Right cardiac atrium (tissue), 5 donors: ENCODE results near the gene LRRC45. TPM values are rescaled to one million over a fixed set of nuclear protein-coding genes. Genes with fewer than 3 reads are reported as not detected.
"Not testable (repeated sequence)": the region's sequence is repeated elsewhere in the genome, so short reads cannot be mapped to it uniquely, and the experiment has no call there.

Experiments
- ATAC-seq, 2 donors: fragments of 200-7000 bp; cut with Tn5 transposase; one replicate each; pipeline versions ENCODE4 v1.8.0 to v1.9.1; 2020; ENCODE audit warnings: moderate library complexity in 2 of 2, mild to moderate bottlenecking in 1 of 2
- DNase-seq, 3 donors: peaks; one replicate each; pipeline ENCODE4 v3.0.0-alpha.2; 2020
- H3K27ac ChIP-seq: one replicate; pipeline ENCODE4 v1.5.1; 2013; ENCODE audit warnings: mild to moderate bottlenecking, low read length, control low read depth, moderate library complexity
- H3K27me3 ChIP-seq: one replicate; pipeline ENCODE4 v1.6.1; 2013; ENCODE audit not compliant: control insufficient read depth, insufficient read depth
- H3K4me1 ChIP-seq: one replicate; pipeline ENCODE4 v1.6.1; 2013; ENCODE audit warnings: low read length; ENCODE audit not compliant: control insufficient read depth, insufficient read depth
- H3K4me3 ChIP-seq: one replicate; pipeline ENCODE4 v1.5.1; 2013; ENCODE audit warnings: low read length, control low read depth
- H3K9me3 ChIP-seq: one replicate; pipeline ENCODE4 v1.6.1; 2013; ENCODE audit warnings: low read length; ENCODE audit not compliant: control insufficient read depth
- whole genome bisulfite sequencing: extraction: QIAGEN DNeasy Blood & Tissue Kit; methylation state at CpG from one replicate; pipeline ENCODE4 v1.1.7; 2013; 5-methylcytosine and 5-hydroxymethylcytosine counted together
- intact Hi-C, 4 donors: fragments of 100-400 bp; cut with DNase I; formaldehyde crosslinking; loops; one replicate each; pipeline versions ENCODE4 v1.11.0 to v1.14.0; 2022 to 2023
- polyA plus RNA-seq: library from polyadenylated mRNA; stranded (reverse); fragments of 200-250 nt; gene quantifications from one replicate; pipeline ENCODE4 v1.2.3, GENCODE V29; 2013
- total RNA-seq, 4 donors: library from RNA; stranded (reverse); fragmentation: NEBNext Ultra II Directional; extraction: Animal tissue kit (Norgen Biotek cat#: 25700); gene quantifications; one replicate each; pipeline ENCODE4 v1.2.1, GENCODE V29; 2021
- donor health status: healthy with polysubstance abuse.
- donor health status: DM: no; HTN: yes; CAD: no.
- donor health status: DM: no; HTN: no; CAD: no.
- donor health status: DM: no; HTN: yes; CAD: no; lungs with severe emphysema.
- donor health status: DM: yes; HTN: yes; CAD: no.

Gene LRRC45
- total and polyA plus RNA-seq, 5 donors: 3.2 to 6.7 (median 5.5) TPM

GRCh38 chr17:82031885-82032627, 9.0 kb downstream of the LRRC45 start:
- WGBS: 11% methylated on average over 59 of the region's 59 CpGs
- no peak for ATAC-seq
- Histone ChIP-seq H3K27ac (no peak overlapping the region), H3K9me3 (no peaks in the 10 kb centered on the region), H3K27me3 (no peaks in the 10 kb centered on the region), H3K4me1 (peaks cover 4% of the 10 kb centered on the region), H3K4me3 (peak overlapping the region; percentile 23)
- no peak for DNase-seq
- intact Hi-C loops: loop anchor here in 3 of 4 donors (2.0 kb wide), 2 partner anchors 121 to 123 kb away; no protein-coding TSS in a partner anchor

GRCh38 chr17:82033359-82034085, 10.4 kb downstream of the LRRC45 start:
- no peaks in the 10 kb centered on the region for H3K9me3 ChIP-seq
- peaks cover 4% of the 10 kb centered on the region for H3K4me1 ChIP-seq
- DNase-seq (no peak), ATAC-seq (no peak)
- H3K27ac ChIP-seq: no peak overlapping the region
- intact Hi-C loops: loop anchor here in 1 of 4 donors (2.0 kb wide), 1 partner anchor 119 kb away; no protein-coding TSS in a partner anchor
- H3K4me3 ChIP-seq: no peak overlapping the region
- H3K27me3 ChIP-seq: no peaks in the 10 kb centered on the region
- 94% methylated on average over 38 of the region's 38 CpGs for WGBS

- ATAC-seq (no peak), DNase-seq (no peak)
- Histone ChIP-seq H3K27me3 (no peaks in the 10 kb centered on the region), H3K27ac (no peak overlapping the region), H3K9me3 (no peaks in the 10 kb centered on the region), H3K4me1 (peaks cover 4% of the 10 kb centered on the region), H3K4me3 (no peak overlapping the region)
- WGBS: 83% methylated on average over 23 of the region's 23 CpGs
- intact Hi-C loops: no loop called here
These were observed 11.4 kb downstream of the LRRC45 start for GRCh38 chr17:82034371-82035011.

GRCh38 chr17:82035488-82035887, 12.4 kb downstream of the LRRC45 start:
- DNase-seq (no peak), ATAC-seq (no peak)
- WGBS: 92% methylated on average over 8 of the region's 8 CpGs
- no peaks in the 10 kb centered on the region for H3K9me3 ChIP-seq
- H3K4me3 ChIP-seq: no peak overlapping the region
- intact Hi-C loops: no loop called here
- H3K27me3 ChIP-seq: no peaks in the 10 kb centered on the region
- no peak overlapping the region for H3K27ac ChIP-seq
- H3K4me1 ChIP-seq: peaks cover 4% of the 10 kb centered on the region

- WGBS: 93% methylated on average over 20 of the region's 20 CpGs
- ATAC-seq: no peak
- no peak overlapping the region for H3K4me3 ChIP-seq
- peaks cover 4% of the 10 kb centered on the region for H3K4me1 ChIP-seq
- no peaks in the 10 kb centered on the region for H3K9me3 ChIP-seq
- no peak overlapping the region for H3K27ac ChIP-seq
- intact Hi-C loops: no loop called here
- DNase-seq: no peak
- no peaks in the 10 kb centered on the region for H3K27me3 ChIP-seq
These were observed 13.0 kb downstream of the LRRC45 start for GRCh38 chr17:82035956-82036633.

- peak in 1 of 2 donors; percentile 4 for ATAC-seq
- Histone ChIP-seq H3K4me1 (peaks cover 4% of the 10 kb centered on the region), H3K27me3 (no peaks in the 10 kb centered on the region), H3K9me3 (no peaks in the 10 kb centered on the region), H3K4me3 (peak overlapping the region; percentile 73), H3K27ac (peak overlapping the region; percentile 96)
- no peak for DNase-seq
- intact Hi-C loops: no loop called here
- WGBS: 40% methylated on average over 23 of the region's 23 CpGs
These were observed 13.6 kb downstream of the LRRC45 start for GRCh38 chr17:82036634-82037091.

- intact Hi-C loops: no loop called here
These were observed 14.2 kb downstream of the LRRC45 start, which contains the start of gene DCXR for GRCh38 chr17:82037092-82037888. DCXR (minus strand) TSS chr17:82037697; CDS start chr17:82037682, 15 bp downstream.

GRCh38 chr17:82037889-82038195, 14.7 kb downstream of the LRRC45 start:
- Histone ChIP-seq H3K4me1 (peaks cover 4% of the 10 kb centered on the region), H3K9me3 (no peaks in the 10 kb centered on the region), H3K27me3 (no peaks in the 10 kb centered on the region), H3K27ac (peak overlapping the region; percentile 32), H3K4me3 (no peak overlapping the region)
- intact Hi-C loops: no loop called here
- DNase-seq (no peak), ATAC-seq (no peak)
- WGBS: 6% methylated on average over 10 of the region's 10 CpGs

More at GRCh38 chr17:82037092-82037888, 14.2 kb downstream of the LRRC45 start, which contains the start of gene DCXR:
- peak within 1 kb of the TSS; percentile 73 for H3K4me3 ChIP-seq
- H3K9me3 ChIP-seq: no peaks in the 10 kb centered on the region
- peak; percentile 98 to 99 (median 99) for DNase-seq
- WGBS: under 1% methylated on average over 92 of the region's 92 CpGs
- peaks cover 4% of the 10 kb centered on the region for H3K4me1 ChIP-seq
- peak; percentile 98 for ATAC-seq
- H3K27ac ChIP-seq: peak within 1 kb of the TSS; percentile 96
- H3K27me3 ChIP-seq: no peaks in the 10 kb centered on the region

- ATAC-seq, H3K27ac ChIP-seq: not testable (repeated sequence)
These were observed 15.8 kb downstream of the LRRC45 start for GRCh38 chr17:82038796-82039409.

More at GRCh38 chr17:82038796-82039409, 15.8 kb downstream of the LRRC45 start:
- DNase-seq, H3K9me3 ChIP-seq, intact Hi-C loops, H3K4me1 ChIP-seq, H3K27me3 ChIP-seq, H3K4me3 ChIP-seq: not testable (repeated sequence)
- 87% methylated on average over 16 of the region's 16 CpGs for WGBS
